ACC112 (cell line): ENCODE results near the gene PALLD.

Experiments used
- H2AFZ ChIP-seq: fragments of 200-600 bp; sonication (generic); one replicate; pipeline ENCODE4 v1.6.0; 2017; ENCODE audit warnings: antibody characterized with exemption, low read length; ENCODE audit not compliant: unreplicated experiment
- H3K27ac ChIP-seq: fragments of 200-600 bp; sonication (generic); 2 replicates; pipeline ENCODE4 v1.5.1; 2014; ENCODE audit warnings: low read depth, mild to moderate bottlenecking, antibody characterized with exemption, low read length, moderate library complexity
- H3K27me3 ChIP-seq: fragments of 200-600 bp; sonication (generic); 2 replicates; pipeline ENCODE4 v1.6.1; 2014; ENCODE audit warnings: mild to moderate bottlenecking, antibody characterized with exemption, low read length, moderate library complexity, mixed read lengths; ENCODE audit not compliant: insufficient read depth
- H3K36me3 ChIP-seq: fragments of 200-600 bp; sonication (generic); 2 replicates; pipeline ENCODE4 v1.6.1; 2016; ENCODE audit warnings: mild to moderate bottlenecking, antibody characterized with exemption, low read length, moderate library complexity, mixed read lengths; ENCODE audit not compliant: insufficient read depth
- H3K4me1 ChIP-seq: fragments of 200-600 bp; sonication (generic); one replicate; pipeline ENCODE4 v1.6.1; 2016; ENCODE audit warnings: low read length, mixed read lengths; ENCODE audit not compliant: insufficient read depth, unreplicated experiment, control insufficient read depth
- H3K4me3 ChIP-seq: fragments of 200-600 bp; sonication (generic); 2 replicates; pipeline ENCODE4 v1.5.1; 2014; ENCODE audit warnings: mild to moderate bottlenecking, low read depth, low read length
- H3K79me2 ChIP-seq: fragments of 200-600 bp; sonication (generic); one replicate; pipeline ENCODE4 v1.6.0; 2016; ENCODE audit warnings: low read length; ENCODE audit not compliant: control insufficient read depth, unreplicated experiment, insufficient read depth

Gene PALLD

GRCh38 chr4:168608771-168609170 is 111.9 kb downstream of the PALLD start:
- no peak overlapping the region for H3K27ac ChIP-seq
- no peaks in the 10 kb centered on the region for H3K36me3 ChIP-seq
- H3K27me3 ChIP-seq, result no peaks in the 10 kb centered on the region
- no peaks in the 10 kb centered on the region for H3K79me2 ChIP-seq
- H3K4me3 ChIP-seq, result no peak overlapping the region
- H2AFZ ChIP-seq, result no peak overlapping the region
- H3K4me1 ChIP-seq, result peaks cover 52% of the 10 kb centered on the region

GRCh38 chr4:168609369-168609768 is 112.5 kb downstream of the PALLD start:
- Histone ChIP-seq H3K27me3 (no peaks in the 10 kb centered on the region), H3K27ac (no peak overlapping the region), H3K79me2 (no peaks in the 10 kb centered on the region), H2AFZ (no peak overlapping the region), H3K36me3 (no peaks in the 10 kb centered on the region), H3K4me1 (peaks cover 52% of the 10 kb centered on the region), H3K4me3 (no peak overlapping the region)

- no peak overlapping the region for H2AFZ ChIP-seq
- no peaks in the 10 kb centered on the region for H3K79me2 ChIP-seq
- no peaks in the 10 kb centered on the region for H3K36me3 ChIP-seq
- peaks cover 54% of the 10 kb centered on the region for H3K4me1 ChIP-seq
- no peaks in the 10 kb centered on the region for H3K27me3 ChIP-seq
- no peak overlapping the region for H3K27ac ChIP-seq
- H3K4me3 ChIP-seq, result no peak overlapping the region
Measured at GRCh38 chr4:168610911-168611530, 114.2 kb downstream of the PALLD start.

GRCh38 chr4:168612450-168613135 is 115.7 kb downstream of the PALLD start:
- no peaks in the 10 kb centered on the region for H3K36me3 ChIP-seq
- H3K27ac ChIP-seq, result peak overlapping the region; percentile 54
- H3K4me1 ChIP-seq, result peaks cover 55% of the 10 kb centered on the region
- H2AFZ ChIP-seq, result peak overlapping the region; percentile 5
- H3K79me2 ChIP-seq, result no peaks in the 10 kb centered on the region
- H3K4me3 ChIP-seq, result peak overlapping the region; percentile 41; the same call in 1 of the 2 replicates
- no peaks in the 10 kb centered on the region for H3K27me3 ChIP-seq

- H3K27ac ChIP-seq, result no peak overlapping the region
- no peak overlapping the region for H2AFZ ChIP-seq
Measured at GRCh38 chr4:168613869-168614268, 117.0 kb downstream of the PALLD start.

GRCh38 chr4:168614281-168615057 is 117.6 kb downstream of the PALLD start:
- no peak overlapping the region for H2AFZ ChIP-seq

More at GRCh38 chr4:168613869-168614268, 117.0 kb downstream of the PALLD start:
- Histone ChIP-seq H3K4me1 (peaks cover 62% of the 10 kb centered on the region), H3K36me3 (no peaks in the 10 kb centered on the region), H3K4me3 (no peak overlapping the region), H3K27me3 (no peaks in the 10 kb centered on the region), H3K79me2 (no peaks in the 10 kb centered on the region)

GRCh38 chr4:168615294-168616065 is 118.6 kb downstream of the PALLD start:
- Histone ChIP-seq H3K27ac (peak overlapping the region; percentile 7; the same call in 1 of the 2 replicates), H3K27me3 (no peaks in the 10 kb centered on the region), H3K79me2 (no peaks in the 10 kb centered on the region), H3K4me1 (peaks cover 72% of the 10 kb centered on the region), H2AFZ (peak overlapping the region; percentile 70), H3K4me3 (peak overlapping the region; percentile 30; the same call in 1 of the 2 replicates), H3K36me3 (no peaks in the 10 kb centered on the region)

More at GRCh38 chr4:168614281-168615057, 117.6 kb downstream of the PALLD start:
- Histone ChIP-seq H3K4me1 (peaks cover 68% of the 10 kb centered on the region), H3K36me3 (no peaks in the 10 kb centered on the region), H3K27me3 (no peaks in the 10 kb centered on the region), H3K79me2 (no peaks in the 10 kb centered on the region), H3K27ac (peak overlapping the region; percentile 4; the same call in 1 of the 2 replicates), H3K4me3 (no peak overlapping the region)

GRCh38 chr4:168618577-168619265 is 121.9 kb downstream of the PALLD start:
- peak overlapping the region; percentile 54 for H3K27ac ChIP-seq
- no peaks in the 10 kb centered on the region for H3K27me3 ChIP-seq
- no peaks in the 10 kb centered on the region for H3K36me3 ChIP-seq
- H3K79me2 ChIP-seq, result no peaks in the 10 kb centered on the region
- H3K4me3 ChIP-seq, result no peak overlapping the region; the same call in 1 of the 2 replicates
- peak overlapping the region; percentile 45 for H2AFZ ChIP-seq
- H3K4me1 ChIP-seq, result peaks cover 57% of the 10 kb centered on the region

- peaks cover 52% of the 10 kb centered on the region for H3K4me1 ChIP-seq
- no peaks in the 10 kb centered on the region for H3K27me3 ChIP-seq
- no peak overlapping the region; the same call in 1 of the 2 replicates for H3K4me3 ChIP-seq
- peak overlapping the region; percentile 45 for H2AFZ ChIP-seq
- no peaks in the 10 kb centered on the region for H3K79me2 ChIP-seq
- H3K27ac ChIP-seq, result peak overlapping the region; percentile 54
- no peaks in the 10 kb centered on the region for H3K36me3 ChIP-seq
Measured at GRCh38 chr4:168619266-168619631, 122.4 kb downstream of the PALLD start.
